ENCODE data around the gene CACNG1.

- TF ChIP-seq CTCF (IDR thresholded peaks at IDR 0.05) (no peak), EZH2phosphoT487 (IDR thresholded peaks at IDR 0.05) (no peak), EZH2 (IDR thresholded peaks at IDR 0.05) (no peak)
Measured at GRCh38 chr17:67026341-67026740, 18.0 kb upstream of the CACNG1 start.

All from neural progenitor cell (in vitro differentiated cells).